NCI-H1105 (cell line): ENCODE measurements around the gene GRID1.

Source experiments
- DNase-seq: peaks from one replicate; lab custom pipeline; 2025; lab: John Stamatoyannopoulos, UW

GRID1 gene

DNA sequence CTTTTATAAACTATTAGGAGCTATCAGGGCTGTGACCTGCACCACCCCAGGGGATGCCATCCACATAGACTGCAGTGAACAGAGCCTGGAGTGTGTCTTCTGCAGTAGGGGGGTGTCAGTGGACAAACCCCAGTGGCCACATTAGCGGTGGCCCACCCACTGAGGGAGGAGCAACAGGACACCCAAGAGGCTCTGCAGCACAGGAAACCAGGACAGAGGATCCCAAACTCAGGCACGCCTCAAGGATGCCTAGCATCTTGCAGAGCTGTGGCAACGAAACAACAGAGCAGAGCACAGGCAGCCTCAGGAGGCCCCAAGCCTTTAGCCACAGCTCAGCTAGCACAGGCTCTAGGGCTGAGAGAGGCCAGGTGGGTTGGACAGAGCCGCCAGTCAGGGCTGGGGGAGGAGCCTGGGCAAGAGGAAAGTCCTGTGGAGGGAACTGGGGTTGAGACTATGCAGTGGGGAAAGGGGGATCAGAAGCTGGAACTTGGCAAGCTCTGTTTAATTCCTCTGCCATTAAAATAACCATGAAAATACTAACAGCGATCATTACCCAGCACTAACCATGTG is 53.8 kb downstream of the GRID1 start:
- no peak for DNase-seq

DNA sequence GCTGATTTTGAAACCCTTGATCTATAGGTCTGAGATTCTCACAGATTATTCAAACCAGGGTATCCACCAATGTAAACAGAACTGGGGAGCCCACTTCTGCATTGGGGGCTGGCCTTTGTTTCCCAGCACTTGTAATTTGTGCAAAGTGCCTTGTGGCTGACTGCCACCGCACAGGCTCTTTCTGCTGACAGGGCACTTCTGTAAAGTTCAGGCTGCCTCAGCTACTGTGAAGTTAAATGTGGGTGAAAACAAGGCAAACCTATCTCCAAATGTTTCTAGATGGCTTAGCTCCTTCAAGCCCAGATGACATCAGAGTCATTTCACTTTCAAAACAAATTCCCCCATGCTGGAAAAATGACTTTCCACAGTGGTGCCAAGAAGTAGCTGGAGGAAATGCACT is 54.7 kb downstream of the GRID1 start:
- DNase-seq = no peak

DNA sequence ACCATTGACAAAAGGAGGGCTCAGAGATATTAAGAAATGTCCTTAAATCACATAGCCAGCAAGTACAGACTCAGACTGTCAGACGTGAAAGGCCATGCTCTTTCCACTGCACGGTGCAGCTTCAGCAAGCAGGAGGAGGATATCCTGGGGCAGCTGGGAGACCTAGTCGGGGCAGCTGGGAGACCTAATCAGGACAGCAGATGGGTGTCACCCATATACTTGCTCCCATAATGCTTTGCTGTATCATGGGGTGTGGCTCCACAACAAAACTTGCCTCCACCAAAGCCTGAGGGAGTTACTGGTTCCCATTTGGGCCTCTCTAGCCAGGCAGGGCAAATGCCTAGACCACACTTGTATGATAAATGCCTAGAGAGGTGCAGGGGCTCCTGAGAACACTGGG is 55.4 kb downstream of the GRID1 start:
- DNase-seq = no peak

DNA sequence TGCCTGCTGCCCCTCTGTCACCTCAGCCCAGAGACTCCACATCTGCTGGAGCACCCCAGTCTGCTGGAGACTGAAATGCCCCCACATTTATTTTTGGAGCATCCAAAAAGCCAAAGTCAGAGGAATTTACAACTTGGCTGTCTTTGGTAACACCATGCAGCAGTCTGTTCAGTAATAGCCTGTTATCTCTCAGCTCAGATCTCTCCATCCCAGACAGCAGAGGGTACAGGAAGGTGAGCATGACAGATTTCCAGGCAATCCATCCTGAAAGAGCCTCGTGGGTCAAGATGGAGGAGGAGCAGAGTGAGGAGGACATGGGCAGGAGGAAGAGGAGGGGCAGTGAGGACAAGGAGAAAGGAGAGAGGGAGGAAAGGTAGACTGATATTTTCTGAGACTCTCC is 55.9 kb downstream of the GRID1 start:
- no peak for DNase-seq

DNA sequence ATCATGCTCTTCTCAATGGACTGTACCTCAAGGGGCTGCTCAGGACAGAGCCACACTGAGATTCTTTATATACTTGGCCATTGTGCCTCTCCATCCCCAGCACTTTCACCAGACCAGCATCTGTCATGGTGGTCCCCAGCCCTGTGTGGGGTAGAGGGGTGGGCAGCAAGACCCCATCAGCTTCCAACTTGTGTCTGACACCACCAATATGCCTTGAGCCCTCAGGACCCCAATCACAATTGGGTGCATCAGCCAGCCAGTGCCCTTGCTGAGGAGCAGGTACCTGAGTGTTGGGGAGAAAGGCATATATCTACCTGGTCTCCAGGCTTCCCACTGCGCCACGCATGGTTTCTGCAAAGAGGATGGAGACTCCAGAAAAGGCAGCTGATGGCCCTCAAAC is 56.3 kb downstream of the GRID1 start:
- DNase-seq = no peak

DNA sequence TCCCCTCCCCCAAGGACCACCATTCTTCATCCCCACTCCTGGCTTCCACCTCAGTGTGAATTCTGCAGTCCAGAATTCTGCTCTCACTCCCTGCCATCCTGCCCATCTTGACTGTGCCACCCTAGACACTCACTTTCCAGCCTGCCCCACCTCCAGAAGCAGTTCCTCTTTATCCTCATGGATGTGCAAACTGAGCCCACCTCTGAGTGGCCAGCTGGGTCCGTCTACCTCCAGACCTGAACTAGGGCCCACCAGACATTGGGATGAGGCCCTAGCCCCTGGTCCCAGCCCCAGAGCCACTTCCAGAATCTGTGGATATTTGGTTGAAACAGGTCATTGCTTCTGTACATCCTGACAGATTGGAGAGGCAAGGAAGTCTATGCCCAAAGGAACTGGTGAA is 58.5 kb downstream of the GRID1 start:
- no peak for DNase-seq

DNA sequence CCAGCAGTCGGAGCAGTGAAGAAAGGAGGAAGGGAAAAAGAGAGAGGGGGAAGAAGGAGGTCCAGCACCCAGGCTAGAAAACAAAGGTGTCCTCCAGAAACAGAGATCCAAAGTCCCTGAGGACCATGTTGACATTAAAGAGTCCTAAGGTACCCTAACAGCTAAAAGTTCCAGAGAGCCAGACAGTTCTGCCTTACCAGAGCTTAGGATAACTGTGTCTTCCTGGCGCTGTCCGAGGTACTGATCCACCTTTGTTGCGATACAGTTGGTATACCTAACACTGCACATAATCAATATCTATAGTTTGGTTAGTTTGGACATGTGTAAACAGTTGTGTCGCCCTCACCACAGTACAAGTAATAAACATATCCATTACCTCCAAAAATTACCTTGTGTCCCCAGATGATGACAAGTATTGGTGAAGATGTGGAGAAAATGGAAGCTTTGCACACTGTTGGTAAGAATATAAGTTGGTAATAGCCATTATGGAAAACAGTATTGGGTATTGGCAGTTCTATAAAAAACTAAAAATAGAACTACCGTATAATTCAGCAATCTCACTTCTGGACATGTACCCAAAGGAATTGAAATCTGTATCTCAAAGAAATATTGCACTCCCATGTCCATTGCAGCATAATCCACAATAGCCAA is 59.8 kb downstream of the GRID1 start:
- DNase-seq = no peak

DNA sequence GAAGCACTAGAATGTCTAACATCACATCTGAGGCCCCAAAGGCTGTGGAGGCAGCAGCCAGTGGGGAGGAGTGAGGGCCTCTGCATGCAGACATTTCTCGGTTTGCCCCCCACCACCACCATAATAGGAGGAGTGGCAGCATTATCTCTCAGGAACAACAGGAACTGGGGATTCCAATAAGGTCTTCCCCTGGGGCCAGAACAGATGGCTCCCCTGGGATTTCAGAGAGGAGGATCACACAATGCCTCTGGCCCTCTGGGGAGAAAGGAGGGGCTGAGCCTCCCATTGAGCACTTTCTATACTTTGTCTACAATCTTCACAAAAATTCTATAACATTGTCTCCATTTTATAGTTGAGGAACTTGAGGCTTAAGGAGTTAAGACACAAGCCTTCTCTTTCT is 61.1 kb downstream of the GRID1 start:
- DNase-seq = no peak

DNA sequence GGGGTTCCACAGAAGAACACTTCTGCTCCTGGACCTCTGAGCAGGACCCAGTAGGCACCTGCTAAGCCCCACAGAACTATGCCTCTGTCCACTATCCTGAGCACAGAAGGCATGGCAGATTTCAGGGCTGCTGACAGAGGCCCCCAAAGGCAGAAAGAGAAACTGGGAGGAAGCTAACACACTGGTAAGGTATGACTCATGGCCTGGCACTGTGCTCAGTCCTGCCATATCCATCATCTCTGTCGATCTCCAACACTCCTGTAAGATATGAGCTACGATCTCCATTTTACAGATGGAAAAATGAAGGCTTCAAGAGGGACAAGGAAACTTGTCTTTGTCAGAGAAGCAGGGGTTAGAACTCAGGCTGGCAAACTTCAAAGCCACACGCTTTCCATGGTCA is 62.2 kb downstream of the GRID1 start:
- no peak for DNase-seq

DNA sequence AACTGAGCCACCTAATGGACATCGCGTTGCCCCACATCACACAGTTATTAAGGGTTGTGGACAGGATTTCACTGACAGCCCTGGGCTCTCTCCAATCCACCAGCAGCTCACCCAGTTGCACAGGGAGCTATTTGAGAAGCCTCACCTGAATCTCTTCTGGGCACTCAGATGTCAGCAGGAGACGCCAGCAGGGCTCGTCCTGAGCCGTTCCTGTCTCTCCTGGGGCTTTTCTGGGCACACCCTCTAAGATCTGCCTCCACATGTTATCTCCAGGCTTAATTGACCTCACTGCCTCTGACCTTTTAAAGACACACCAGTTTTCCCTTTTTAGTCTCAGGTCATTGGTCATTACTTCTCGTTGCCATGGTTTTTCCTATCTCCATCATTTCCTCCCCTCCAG is 63.0 kb downstream of the GRID1 start:
- no peak for DNase-seq

DNA sequence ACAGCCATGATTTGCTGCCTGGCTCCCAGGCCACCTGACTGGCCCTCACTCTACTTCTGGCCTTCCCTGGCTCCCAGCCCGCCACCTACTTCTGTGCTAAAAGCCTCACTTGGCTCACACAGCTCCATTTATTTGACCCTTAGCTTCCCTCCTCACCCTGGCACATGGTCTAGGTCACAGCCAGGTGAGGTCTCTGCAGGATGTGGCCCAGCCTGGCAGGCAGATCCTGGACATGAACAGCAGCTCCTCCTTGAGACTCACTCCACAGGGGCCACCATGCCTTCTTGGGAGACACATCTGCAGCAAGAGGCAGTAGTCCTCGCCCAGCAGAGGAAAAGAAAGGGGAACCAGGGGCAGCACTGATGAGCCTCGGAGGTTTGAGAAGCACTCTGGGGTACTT is 64.6 kb downstream of the GRID1 start:
- DNase-seq = no peak

DNA sequence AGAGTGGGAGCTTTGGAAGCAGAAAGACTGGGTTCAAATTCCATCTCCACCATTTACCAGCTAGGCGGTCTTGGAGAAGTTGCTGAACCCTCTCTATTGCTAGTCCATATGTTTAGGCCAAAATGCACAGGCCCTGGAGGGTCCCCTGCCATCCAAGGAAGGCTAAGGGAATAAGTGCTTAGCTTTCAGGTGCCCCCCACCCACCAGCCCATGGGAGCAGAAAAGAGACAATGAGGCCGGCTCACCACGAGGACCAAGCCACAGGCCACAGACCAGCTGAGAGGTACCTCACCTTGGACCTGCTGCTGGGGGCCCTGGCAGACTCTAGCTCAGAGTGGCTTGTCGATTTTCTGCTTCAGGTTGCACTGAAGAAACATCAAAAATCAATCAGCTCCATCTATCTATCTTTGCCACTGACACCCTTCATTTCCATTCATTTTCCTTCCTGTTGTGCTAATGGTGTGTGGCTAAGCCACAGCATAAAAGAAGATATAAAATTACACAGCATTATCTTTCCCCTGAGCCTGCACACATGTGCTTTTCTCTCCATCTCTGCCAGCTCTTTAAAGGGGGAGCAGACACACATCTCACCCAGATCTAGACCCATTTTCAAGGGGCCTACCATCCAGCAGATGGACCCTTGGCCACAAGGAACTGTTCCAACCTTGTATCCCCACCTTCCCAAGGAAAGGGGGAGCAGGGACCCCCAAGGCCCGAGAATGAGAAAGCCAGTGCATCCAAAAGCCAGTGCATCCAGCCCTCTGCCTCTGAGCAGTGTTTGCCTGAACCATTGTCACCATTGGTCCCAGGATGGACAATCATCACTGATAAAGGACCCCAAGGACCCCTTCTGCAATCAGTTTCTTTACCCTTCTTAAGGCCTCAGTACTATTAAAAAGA is 65.4 kb downstream of the GRID1 start:
- no peak for DNase-seq

DNA sequence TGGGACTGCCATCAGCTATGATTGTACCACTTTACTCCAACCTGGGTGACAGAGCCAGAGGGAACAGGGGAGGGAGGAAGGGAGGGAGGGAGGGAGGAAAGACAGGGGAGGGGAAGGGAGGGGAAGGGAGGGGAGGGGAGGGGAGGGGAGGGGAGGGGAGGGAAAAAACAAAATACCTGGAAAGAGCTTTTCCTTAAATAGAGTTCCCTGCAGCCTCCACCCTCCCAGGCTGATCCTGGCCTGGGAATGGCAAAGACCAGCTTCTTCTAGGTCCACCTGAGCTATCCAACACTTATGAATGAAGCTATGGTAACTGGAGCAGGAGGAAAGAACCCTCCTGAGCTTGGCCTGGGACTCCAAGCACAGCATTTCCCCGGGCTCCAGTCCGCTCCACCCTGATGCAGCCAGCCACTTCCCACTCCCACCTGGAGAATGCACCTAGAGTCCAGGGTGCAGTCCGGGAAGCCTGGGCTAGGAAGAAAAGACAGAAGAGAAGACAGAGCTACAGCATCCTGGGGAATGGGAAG is 66.1 kb downstream of the GRID1 start:
- DNase-seq = no peak

DNA sequence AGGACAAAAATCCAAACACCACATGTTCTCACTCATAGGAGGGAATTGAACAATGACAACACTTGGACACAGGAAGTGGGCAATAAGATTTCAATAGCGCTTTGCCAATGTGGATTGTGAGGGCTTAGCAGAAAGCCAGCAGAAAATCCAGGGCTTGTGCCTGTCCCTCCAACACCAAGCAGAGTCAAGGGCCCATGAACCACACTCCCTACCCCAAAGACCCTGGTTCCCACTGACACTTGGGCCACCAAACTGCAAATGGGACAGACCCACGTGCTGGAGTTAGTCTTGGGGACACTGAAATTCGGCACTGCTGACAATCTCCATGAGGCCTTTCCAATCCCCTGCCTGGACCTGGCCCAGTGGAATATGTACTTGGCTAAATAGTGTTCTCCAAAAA is 67.0 kb downstream of the GRID1 start:
- no peak for DNase-seq

DNA sequence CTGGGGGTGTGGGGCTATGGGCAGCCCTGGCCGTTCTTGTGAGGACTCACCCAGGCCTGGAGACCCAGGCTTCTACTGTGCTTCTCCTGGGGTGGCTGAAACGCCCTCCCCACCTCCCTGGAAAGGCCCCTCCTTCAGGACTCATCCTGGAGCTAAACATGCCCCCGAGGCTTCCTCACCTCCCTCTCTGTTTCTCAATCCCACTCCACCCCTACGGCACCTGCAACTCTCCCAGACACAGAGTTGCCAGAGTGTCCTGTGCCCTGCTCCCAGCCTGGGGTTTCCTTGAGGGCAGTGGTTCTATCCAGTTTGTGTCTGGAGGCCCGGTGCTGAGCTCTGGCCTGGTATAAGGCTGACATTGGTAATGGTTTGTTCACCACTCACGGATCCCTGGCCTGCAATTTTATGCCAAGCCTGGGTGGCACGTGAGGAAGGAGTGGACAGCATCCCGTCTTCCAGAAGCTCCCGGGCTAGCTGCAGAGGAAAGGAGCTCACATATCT is 68.0 kb downstream of the GRID1 start:
- no peak for DNase-seq

DNA sequence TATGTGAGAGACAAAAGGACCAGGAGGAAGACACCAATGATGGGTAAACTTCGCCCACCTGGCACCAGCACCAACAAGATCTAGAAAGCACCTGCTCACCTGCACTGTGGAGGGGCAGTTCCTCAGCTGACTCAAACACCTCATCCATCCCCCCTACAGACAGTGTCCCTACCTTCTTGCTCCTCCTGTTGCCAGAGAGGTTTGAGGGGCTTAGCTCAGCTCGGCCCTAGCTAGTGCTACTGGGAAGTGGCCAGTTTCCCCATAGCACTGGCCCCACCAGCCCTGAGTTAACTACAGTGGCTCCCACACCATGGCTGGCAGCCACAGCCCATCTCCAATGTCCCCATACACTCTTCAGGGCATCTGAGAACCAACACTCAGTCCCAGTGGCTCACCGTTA is 70.8 kb downstream of the GRID1 start:
- DNase-seq = no peak

DNA sequence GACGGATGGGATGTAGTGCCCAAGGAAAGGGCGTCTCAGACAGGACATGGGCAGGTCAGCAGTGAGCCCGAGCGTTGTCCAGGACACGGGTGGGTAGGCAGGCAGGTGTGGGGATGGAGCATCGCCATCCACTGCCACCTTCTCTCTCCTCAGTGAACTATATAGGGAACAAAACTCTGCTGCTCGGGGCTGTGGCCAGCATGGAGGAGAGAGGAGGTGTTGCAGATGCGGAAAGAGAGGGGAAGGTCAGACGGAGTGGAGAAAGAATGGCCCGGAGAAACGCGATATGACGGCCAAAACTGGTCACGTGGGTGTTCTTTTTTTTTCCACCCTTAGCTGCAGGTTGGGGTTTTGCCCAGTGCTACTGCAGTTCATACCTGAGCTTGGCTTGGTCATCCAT is 71.2 kb downstream of the GRID1 start:
- no peak for DNase-seq

DNA sequence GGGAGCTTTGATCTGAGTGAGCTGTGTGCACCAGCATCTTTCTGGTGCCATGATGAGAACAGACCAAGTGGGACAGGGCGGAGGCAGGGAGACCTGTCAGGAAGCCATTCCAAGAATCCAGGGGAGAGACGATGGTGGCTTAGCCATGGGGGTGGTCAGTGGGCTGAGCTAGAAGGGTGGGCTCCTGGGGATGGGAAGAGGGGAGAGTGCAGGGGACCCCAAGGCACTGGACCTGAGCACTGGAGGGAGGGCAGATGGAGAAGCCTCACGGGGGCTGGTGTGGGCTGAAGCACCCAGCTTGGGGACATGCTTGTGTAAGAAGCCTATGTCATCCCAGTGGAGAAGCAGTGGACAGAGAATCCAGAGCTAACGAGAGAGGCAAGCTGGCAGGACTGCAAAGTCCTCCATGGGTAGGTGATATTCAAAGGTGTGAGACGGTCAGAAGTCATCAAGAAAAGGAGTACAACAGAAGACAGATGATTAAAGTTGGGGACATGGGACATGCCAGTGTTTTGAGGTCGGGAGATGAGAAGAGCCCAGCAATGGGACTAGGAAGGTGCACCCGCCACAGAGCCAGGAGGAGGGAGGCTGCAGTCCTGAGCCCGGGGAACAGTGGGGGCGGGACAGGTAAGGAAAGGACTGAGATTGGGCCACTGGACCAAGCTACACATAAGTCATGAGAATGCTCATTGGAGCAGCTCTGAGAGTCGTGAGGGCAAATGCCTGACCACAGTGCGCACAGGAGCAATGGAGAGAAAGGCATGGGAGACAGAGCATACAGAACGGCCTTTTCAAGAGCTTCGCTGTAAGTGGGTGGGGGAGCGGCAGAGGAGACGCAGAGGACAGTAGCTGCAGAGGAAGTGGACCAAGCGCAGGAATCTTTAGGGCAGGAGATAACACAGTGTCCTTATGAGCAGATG is 72.0 kb downstream of the GRID1 start:
- no peak for DNase-seq

DNA sequence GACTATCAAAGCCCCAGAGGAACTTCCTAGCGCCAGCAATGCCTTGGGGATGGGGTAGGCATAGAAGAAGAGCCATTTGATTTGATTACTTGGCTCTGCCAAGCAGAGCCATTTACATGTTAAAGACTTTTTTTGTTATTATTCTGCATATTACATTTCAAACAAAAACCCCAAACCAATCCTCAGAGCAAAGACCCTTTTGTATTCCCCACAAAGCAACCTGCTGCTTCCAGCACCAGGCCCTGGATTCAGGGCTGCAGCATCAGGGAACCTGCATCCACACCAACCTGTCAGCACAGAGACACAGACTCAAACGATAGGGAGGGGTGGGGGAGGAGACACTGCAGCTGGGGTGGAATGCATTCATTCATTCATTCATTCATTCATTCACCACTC is 73.2 kb downstream of the GRID1 start:
- DNase-seq = no peak

DNA sequence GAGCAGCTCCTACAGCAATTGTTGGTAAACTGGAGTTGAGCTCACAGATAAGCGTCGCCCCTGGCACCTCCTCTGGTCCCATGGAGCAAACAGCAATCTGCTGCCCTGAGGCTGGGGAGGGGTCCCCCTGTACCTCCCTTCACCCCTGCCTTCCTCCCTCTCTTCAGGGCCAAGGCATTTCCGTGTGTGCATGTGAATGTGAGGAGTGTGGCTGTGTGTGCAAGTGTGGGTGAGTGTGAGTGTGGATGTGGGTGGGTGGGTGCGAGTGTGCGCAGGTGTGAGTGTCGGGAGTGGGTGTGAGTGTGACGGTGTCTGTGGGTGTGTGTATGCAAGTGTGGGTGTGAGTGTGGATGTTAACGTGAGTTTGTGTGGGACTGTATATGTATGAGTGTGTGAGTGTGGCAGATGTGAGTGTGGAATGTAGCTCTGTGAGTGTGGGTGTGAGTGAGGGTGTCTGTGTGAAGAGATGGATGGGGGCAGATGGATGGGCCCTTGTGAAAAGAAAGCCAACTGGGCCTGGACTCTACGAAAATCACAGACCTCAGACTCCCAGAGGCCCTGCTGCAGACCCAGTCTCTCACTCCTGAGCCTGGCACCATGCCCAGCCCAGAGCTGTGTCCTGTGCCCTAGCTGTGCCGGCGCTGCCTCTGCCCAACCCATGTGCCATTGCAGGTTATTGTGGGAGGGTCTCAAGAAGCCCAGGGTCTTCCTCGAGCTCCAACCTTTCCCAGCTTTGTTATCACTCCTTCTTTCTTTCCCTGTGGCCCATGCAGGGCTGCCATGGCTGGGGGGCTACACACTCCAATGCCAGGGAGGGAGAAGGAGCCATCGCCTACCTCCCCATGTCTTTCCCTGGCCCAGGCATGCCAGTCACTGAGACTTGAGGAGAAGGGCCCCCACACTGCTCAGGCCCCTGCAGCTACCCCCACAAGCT is 73.9 kb downstream of the GRID1 start:
- DNase-seq = no peak
